Gastrocnemius medialis (tissue), 4 donors: Measurements from ENCODE around the gene KIRREL3. TPM values are rescaled to one million over a fixed set of nuclear protein-coding genes. Genes with fewer than 3 reads are reported as not detected.

Experiments
- ATAC-seq, 2 donors: fragments of 150-250 bp; one replicate each; pipeline ENCODE4 v1.9.1; 2016
- DNase-seq, 2 donors: peaks; one replicate each; pipeline ENCODE4 v3.0.0-alpha.2; 2019
- H3K27ac ChIP-seq, 4 donors: fragments of 200-600 bp; sonication (generic); 1 replicate in 1 of 4; 2 replicates in 3 of 4; pipeline ENCODE4 v1.5.1; 2016 to 2018; ENCODE audit warnings: mild to moderate bottlenecking in 2 of 4, moderate library complexity in 1 of 4
- H3K27me3 ChIP-seq, 3 donors: fragments of 200-600 bp; sonication (generic) in 2 of 3; 1 replicate in 1 of 3; 2 replicates in 2 of 3; pipeline versions ENCODE4 v1.5.1 to v1.6.0; 2016 to 2019; ENCODE audit warnings: mild to moderate bottlenecking in 1 of 3, moderate library complexity in 1 of 3
- H3K36me3 ChIP-seq, 2 donors: fragments of 200-600 bp; sonication (generic) in 1 of 2; one replicate each; pipeline ENCODE4 v1.5.1; 2017 to 2018
- H3K4me1 ChIP-seq, 2 donors: fragments of 200-600 bp; sonication (generic) in 1 of 2; one replicate each; pipeline ENCODE4 v1.5.1; 2016 to 2017; ENCODE audit warnings: mild to moderate bottlenecking in 2 of 2
- H3K4me3 ChIP-seq, 4 donors: fragments of 200-600 bp; sonication (generic) in 3 of 4; 1 replicate in 1 of 4; 2 replicates in 3 of 4; pipeline ENCODE4 v1.5.1; 2016 to 2019; ENCODE audit warnings: mild to moderate bottlenecking in 2 of 4
- H3K9me3 ChIP-seq, 3 donors: fragments of 200-600 bp; sonication (generic) in 2 of 3; 1 replicate in 1 of 3; 2 replicates in 2 of 3; pipeline ENCODE4 v1.5.1; 2016 to 2019
- CTCF ChIP-seq, 5 experiments: fragments of 450-650 bp in 3 of 5; fragments of 200-600 bp in 2 of 5; sonication (generic) in 2 of 5; IDR thresholded peaks in 4 of 5; conservative IDR thresholded peaks in 1 of 5; 1 replicate in 4 of 5; 2 replicates in 1 of 5; pipeline ENCODE4 v1.5.1; 2016 to 2019; ENCODE audit warnings: antibody characterized with exemption in 5 of 5, mild to moderate bottlenecking in 3 of 5, moderate library complexity in 3 of 5
- POLR2A ChIP-seq, 2 donors: fragments of 450-650 bp; IDR thresholded peaks; one replicate each; pipeline ENCODE4 v1.6.1; 2017; ENCODE audit warnings: antibody characterized with exemption in 2 of 2, mild to moderate bottlenecking in 2 of 2, moderate library complexity in 2 of 2
- in situ Hi-C, 4 donors: fragments of 200-750 bp; cut with MboI; loops; one replicate each; pipeline versions ENCODE4 v1.15.0 to v1.8.0; 2017; ENCODE audit warnings: low sequenced_read_pairs in 4 of 4
- intact Hi-C: fragments of 100-400 bp; cut with DNase I; formaldehyde crosslinking; loops from one replicate; pipeline ENCODE4 v1.15.1; 2023; ENCODE audit warnings: low total_unique reads
- total RNA-seq, 4 donors: library from RNA; depleted of rRNA; stranded (reverse); fragments of >200 nt; gene quantifications; one replicate each; pipeline versions ENCODE4 v1.1.0 to v1.2.3, GENCODE V29; 2016

The KIRREL3 gene
- total RNA-seq, 4 donors from 2014 or later = 0.10 TPM; not detected in 3

- no peak overlapping the region for H3K4me3 ChIP-seq
- in situ Hi-C loops (loop anchor here in 2 of 4 donors (25.0 kb wide), 2 partner anchors 183 to 358 kb away; partner anchors contain the start of gene DCPS (in 1 of the 2)), intact Hi-C loops (no loop called here)
- no peaks in the 10 kb centered on the region for H3K9me3 ChIP-seq
- no peaks in the 10 kb centered on the region for H3K36me3 ChIP-seq
- no peaks in the 10 kb centered on the region for H3K4me1 ChIP-seq
- no peak for TF ChIP-seq CTCF (IDR thresholded peaks at IDR 0.05 in 4 of 5, conservative IDR thresholded peaks at IDR 0.05 in 1 of 5)
- no peak for TF ChIP-seq POLR2A (IDR thresholded peaks at IDR 0.05)
- DNase-seq = no peak
- peaks cover 0 to 12% (median 5%) of the 10 kb centered on the region in 3 donors for H3K27me3 ChIP-seq
- H3K27ac ChIP-seq = no peak overlapping the region
- ATAC-seq = no peak
Measured at GRCh38 chr11:126495281-126496220, 505.0 kb downstream of the KIRREL3 start.

GRCh38 chr11:126494831-126495230 lies 505.7 kb downstream of the KIRREL3 start:
- no peak for DNase-seq
- in situ Hi-C loops = loop anchor here in 2 of 4 donors (25.0 kb wide), 2 partner anchors 183 to 358 kb away; partner anchors contain the start of gene DCPS (in 1 of the 2)
- Histone ChIP-seq H3K27me3 (peaks cover 0 to 7% (median under 1%) of the 10 kb centered on the region in 3 donors), H3K9me3 (no peaks in the 10 kb centered on the region), H3K4me3 (no peak overlapping the region), H3K27ac (no peak overlapping the region), H3K36me3 (no peaks in the 10 kb centered on the region), H3K4me1 (no peaks in the 10 kb centered on the region)
- TF ChIP-seq CTCF (IDR thresholded peaks at IDR 0.05 in 4 of 5, conservative IDR thresholded peaks at IDR 0.05 in 1 of 5) = no peak
- no peak for TF ChIP-seq POLR2A (IDR thresholded peaks at IDR 0.05)
- no peak for ATAC-seq
- intact Hi-C loops = no loop called here

- H3K9me3 ChIP-seq = no peaks in the 10 kb centered on the region
- ATAC-seq (no peak), DNase-seq (no peak)
- H3K27me3 ChIP-seq = no peaks in the 10 kb centered on the region
- TF ChIP-seq CTCF (IDR thresholded peaks at IDR 0.05 in 4 of 5, conservative IDR thresholded peaks at IDR 0.05 in 1 of 5) (no peak), POLR2A (IDR thresholded peaks at IDR 0.05) (no peak)
- no peaks in the 10 kb centered on the region for H3K4me1 ChIP-seq
- intact Hi-C loops (no loop called here), in situ Hi-C loops (loop anchor here in 2 of 4 donors (25.0 kb wide), 2 partner anchors 180 to 355 kb away; partner anchors contain the start of gene DCPS (in 1 of the 2))
- H3K4me3 ChIP-seq = no peak overlapping the region
- H3K27ac ChIP-seq = no peak overlapping the region
- no peaks in the 10 kb centered on the region for H3K36me3 ChIP-seq
Measured at GRCh38 chr11:126492331-126493082, 508.1 kb downstream of the KIRREL3 start.

GRCh38 chr11:126491092-126491491 lies 509.5 kb downstream of the KIRREL3 start:
- Histone ChIP-seq H3K27me3 (no peaks in the 10 kb centered on the region), H3K9me3 (no peaks in the 10 kb centered on the region), H3K27ac (no peak overlapping the region), H3K4me3 (no peak overlapping the region), H3K4me1 (no peaks in the 10 kb centered on the region), H3K36me3 (no peaks in the 10 kb centered on the region)
- no peak for DNase-seq
- no peak for ATAC-seq
- no peak for TF ChIP-seq CTCF (IDR thresholded peaks at IDR 0.05 in 4 of 5, conservative IDR thresholded peaks at IDR 0.05 in 1 of 5)
- TF ChIP-seq POLR2A (IDR thresholded peaks at IDR 0.05) = no peak
- intact Hi-C loops (no loop called here), in situ Hi-C loops (loop anchor here in 2 of 4 donors (25.0 kb wide), 2 partner anchors 179 to 354 kb away; partner anchors contain the start of gene DCPS (in 1 of the 2))
